DMS153 treated with DMSO at 0.1 percent for 48 hours (cell line): Measurements from ENCODE around the gene RBM6.
"Not testable (repeated sequence)": the region's sequence is repeated elsewhere in the genome, so short reads cannot be mapped to it uniquely, and the experiment has no call there.

ENCODE experiments used
- DNase-seq: peaks from one replicate; lab custom pipeline; 2025; ENCODE audit not compliant: unreplicated experiment; lab: John Stamatoyannopoulos, UW

The RBM6 gene

GRCh38 chr3:49939858-49940666, at the start of gene RBM6:
TSS of gene RBM6 (plus strand) at chr3:49940150. CDS start at chr3:49962642, 22,492 bp downstream.
- peak; percentile 68 for DNase-seq

GRCh38 chr3:49895791-49896190, 44.2 kb upstream of the RBM6 start:
- no peak for DNase-seq

GRCh38 chr3:49896345-49896744, 43.6 kb upstream of the RBM6 start:
- DNase-seq, result no peak

- DNase-seq, result no peak
These were observed 41.0 kb upstream of the RBM6 start for GRCh38 chr3:49898991-49899390.

GRCh38 chr3:49899815-49900214, 40.1 kb upstream of the RBM6 start:
- DNase-seq, result no peak

- no peak for DNase-seq
These were observed 39.3 kb upstream of the RBM6 start for GRCh38 chr3:49900491-49901153.

GRCh38 chr3:49901366-49902339, 38.3 kb upstream of the RBM6 start:
- no peak for DNase-seq

- DNase-seq, result no peak
These were observed 37.2 kb upstream of the RBM6 start for GRCh38 chr3:49902511-49903345.

- peak; percentile 37 for DNase-seq
These were observed 36.2 kb upstream of the RBM6 start, which contains the start of gene MST1R for GRCh38 chr3:49903451-49904424. TSS of gene MST1R (minus strand) at chr3:49903873. CDS start at chr3:49903609, 264 bp downstream.

- DNase-seq, result not testable (repeated sequence)
These were observed 35.5 kb upstream of the RBM6 start for GRCh38 chr3:49904448-49904847.

- DNase-seq, result no peak
These were observed 33.7 kb upstream of the RBM6 start for GRCh38 chr3:49906073-49906743.

GRCh38 chr3:49908373-49909199, 31.4 kb upstream of the RBM6 start:
- DNase-seq, result no peak

- no peak for DNase-seq
These were observed 29.4 kb upstream of the RBM6 start for GRCh38 chr3:49910409-49911123.

- no peak for DNase-seq
These were observed 28.9 kb upstream of the RBM6 start for GRCh38 chr3:49911124-49911420.

GRCh38 chr3:49911611-49912010, 28.3 kb upstream of the RBM6 start:
- DNase-seq, result no peak

GRCh38 chr3:49912881-49913281, 27.1 kb upstream of the RBM6 start:
- DNase-seq, result no peak

GRCh38 chr3:49914906-49915305, 25.0 kb upstream of the RBM6 start:
- DNase-seq, result no peak
